HCT116 (cell line): ENCODE data around the gene ADGRA1. TPM values are rescaled to one million over a fixed set of nuclear protein-coding genes. Genes with fewer than 3 reads are reported as not detected.

Source experiments
- ATAC-seq: fragments of 200-7000 bp; cut with Tn5 transposase; 2 replicates; pipeline ENCODE4 v1.9.1; 2020; ENCODE audit warnings: mild to moderate bottlenecking, moderate library complexity
- BruUV-seq: library from RNA; stranded (reverse); fragments of 400-500 nt; replicated peaks from 2 replicates; lab custom pipeline; 2021; lab: Mats Ljungman, UMichigan
- CTCF ChIA-PET: fragments of 300-600 bp; sonication (Branson Sonifier 250); formaldehyde crosslinking; loops from one replicate; lab custom pipeline; 2021; ENCODE audit warnings: antibody characterized with exemption; lab: Charles Lee
- POLR2A ChIA-PET: fragments of 300-600, 350-600 bp; sonication (Branson Sonifier 250); formaldehyde crosslinking; loops from one replicate; lab custom pipeline; 2021; ENCODE audit warnings: antibody characterized with exemption; lab: Charles Lee
- RAD21 ChIA-PET, 2 experiments: fragments of 300-600 bp; sonication (Branson Sonifier 250); formaldehyde crosslinking; loops; one replicate each; lab custom pipeline; 2023; ENCODE audit warnings: low total read pairs in 2 of 2; ENCODE audit not compliant: uncharacterized antibody in 2 of 2, unreplicated experiment in 2 of 2, low non-redundant PET in 1 of 2; lab: Charles Lee
- DNase-seq: peaks from one replicate; pipeline ENCODE4 v3.0.0-alpha.2; 2010; ENCODE audit warnings: low read depth, low spot score
- H2AFZ ChIP-seq: fragments of 200-600 bp; shearing (Covaris generic), sonication (generic); 2 replicates; pipeline ENCODE4 v1.6.1; 2017; ENCODE audit warnings: low read depth, mixed run types, mixed read lengths, antibody characterized with exemption, low read length; ENCODE audit not compliant: poor library complexity, severe bottlenecking
- H3K27ac ChIP-seq: 2 replicates; pipeline ENCODE4 v1.5.1; 2012; ENCODE audit warnings: low read depth, low read length
- H3K27me3 ChIP-seq: fragments of 200-600 bp; sonication (generic); 2 replicates; pipeline ENCODE4 v1.6.1; 2016; ENCODE audit warnings: mixed run types, low read length, mixed read lengths; ENCODE audit not compliant: insufficient read depth
- H3K36me3 ChIP-seq, 2 experiments: fragments of 200-500 bp in 1 of 2; fragments of 200-600 bp in 1 of 2; sonication (Bioruptor generic) in 1 of 2; sonication (generic) in 1 of 2; 2 replicates each; pipeline versions ENCODE4 v1.5.1 to v1.6.1; 2014 to 2016; ENCODE audit warnings: low read length in 2 of 2, inconsistent platforms in 1 of 2, mixed read lengths in 1 of 2, mixed run types in 1 of 2; ENCODE audit not compliant: insufficient read depth in 2 of 2, control insufficient read depth in 1 of 2
- H3K4me1 ChIP-seq, 2 experiments: fragments of 200-600 bp in 1 of 2; sonication (generic) in 1 of 2; 2 replicates each; pipeline versions ENCODE4 v1.5.1 to v1.6.1; 2012 to 2017; ENCODE audit warnings: low read length in 2 of 2, inconsistent platforms in 1 of 2, mild to moderate bottlenecking in 1 of 2, mixed read lengths in 1 of 2, mixed run types in 1 of 2, moderate library complexity in 1 of 2; ENCODE audit not compliant: insufficient read depth in 2 of 2, control insufficient read depth in 1 of 2
- H3K4me2 ChIP-seq: fragments of 200-600 bp; sonication (generic); 2 replicates; pipeline ENCODE4 v1.6.1; 2017; ENCODE audit warnings: mixed run types, low read length, mixed read lengths
- H3K4me3 ChIP-seq, 2 experiments: fragments of 200-600 bp in 1 of 2; sonication (generic) in 1 of 2; replicated peaks in 1 of 2; 2 replicates each; pipeline ENCODE4 v1.5.1; 2011 to 2016; ENCODE audit warnings: low read length in 2 of 2, control low read depth in 1 of 2, low read depth in 1 of 2, mild to moderate bottlenecking in 1 of 2, mixed read lengths in 1 of 2, mixed run types in 1 of 2
- H3K79me2 ChIP-seq: fragments of 200-600 bp; sonication (generic); 2 replicates; pipeline ENCODE4 v1.6.1; 2017; ENCODE audit warnings: mild to moderate bottlenecking, mixed run types, low read length, moderate library complexity, mixed read lengths; ENCODE audit not compliant: insufficient read depth
- H3K9ac ChIP-seq: fragments of 200-600 bp; sonication (generic); 2 replicates; pipeline ENCODE4 v1.6.1; 2016; ENCODE audit warnings: low read length, mixed read lengths
- H3K9me2 ChIP-seq: fragments of 200-600 bp; sonication (generic), shearing (Covaris generic); 2 replicates; pipeline ENCODE4 v1.6.1; 2017; ENCODE audit warnings: mixed run types, mild to moderate bottlenecking, moderate library complexity; ENCODE audit not compliant: insufficient read depth
- H3K9me3 ChIP-seq, 2 experiments: fragments of 200-500 bp in 1 of 2; fragments of 200-600 bp in 1 of 2; sonication (Bioruptor generic) in 1 of 2; sonication (generic) in 1 of 2; 2 replicates each; pipeline ENCODE4 v1.6.1; 2014 to 2017; ENCODE audit warnings: low read length in 2 of 2, mixed read lengths in 2 of 2, inconsistent platforms in 1 of 2, low read depth in 1 of 2, mild to moderate bottlenecking in 1 of 2, mixed run types in 1 of 2, moderate library complexity in 1 of 2; ENCODE audit not compliant: control insufficient read depth in 1 of 2, insufficient read depth in 1 of 2
- H4K20me1 ChIP-seq: fragments of 200-600 bp; sonication (generic), shearing (Covaris generic); 2 replicates; pipeline ENCODE4 v1.6.1; 2017; ENCODE audit warnings: mixed run types, mild to moderate bottlenecking, moderate library complexity; ENCODE audit not compliant: insufficient read depth
- CBX3 ChIP-seq: IDR thresholded peaks from 2 replicates; pipeline ENCODE4 v1.6.1; 2012; ENCODE audit warnings: low read depth
- ELF1 ChIP-seq: IDR thresholded peaks from 2 replicates; pipeline ENCODE4 v1.6.1; 2012; ENCODE audit warnings: low read depth, borderline replicate concordance
- EZH2 ChIP-seq: fragments of 200-600 bp; sonication (generic); IDR thresholded peaks from 2 replicates; pipeline ENCODE4 v1.6.1; 2017; ENCODE audit warnings: antibody characterized with exemption, mixed run types
- EZH2phosphoT487 ChIP-seq: fragments of 200-600 bp; IDR thresholded peaks from 2 replicates; pipeline ENCODE4 v1.6.1; 2018; ENCODE audit warnings: antibody characterized with exemption, borderline replicate concordance
- FOSL1 ChIP-seq: IDR thresholded peaks from 2 replicates; pipeline ENCODE4 v1.6.1; 2012; ENCODE audit warnings: low read depth
- SRF ChIP-seq: IDR thresholded peaks from 2 replicates; pipeline ENCODE4 v1.6.1; 2012; ENCODE audit warnings: low read depth
- TCF7L2 ChIP-seq: IDR thresholded peaks from 2 replicates; pipeline ENCODE4 v1.7.0; 2011; ENCODE audit warnings: borderline replicate concordance, inconsistent platforms; ENCODE audit not compliant: insufficient read depth, insufficient read length; ENCODE audit errors: extremely low read depth
- ZFX ChIP-seq: fragments of 450-650 bp; IDR thresholded peaks from 2 replicates; pipeline ENCODE4 v1.6.1; 2017
- intact Hi-C: fragments of 100-400 bp; cut with micrococcal nuclease; formaldehyde crosslinking; loops from 2 replicates; pipeline ENCODE4 v1.10.0; 2022
- total RNA-seq: library from RNA; stranded (reverse); gene quantifications from one replicate; pipeline ENCODE4 v1.2.1, GENCODE V29; 2021; ENCODE audit not compliant: unreplicated experiment
- TF ChIP-seq, protein P1 (sequence below), 3 experiments: fragments of 200-600 bp in 1 of 3; sonication (generic) in 1 of 3; IDR thresholded peaks in 2 of 3; conservative IDR thresholded peaks in 1 of 3; 2 replicates each; pipeline ENCODE4 v1.5.1; 2012 to 2017; ENCODE audit warnings: low read depth in 2 of 3, low read length in 2 of 3, antibody characterized with exemption in 1 of 3, borderline replicate concordance in 1 of 3, control low read depth in 1 of 3, mild to moderate bottlenecking in 1 of 3, mixed read lengths in 1 of 3, mixed run types in 1 of 3, moderate library complexity in 1 of 3; ENCODE audit not compliant: insufficient read depth in 1 of 3
- TF ChIP-seq, protein P2 (sequence below): IDR thresholded peaks from 2 replicates; pipeline ENCODE4 v1.6.1; 2012

ADGRA1 gene
- total RNA-seq, 1 experiment from 2014 or later: not detected

DNA sequence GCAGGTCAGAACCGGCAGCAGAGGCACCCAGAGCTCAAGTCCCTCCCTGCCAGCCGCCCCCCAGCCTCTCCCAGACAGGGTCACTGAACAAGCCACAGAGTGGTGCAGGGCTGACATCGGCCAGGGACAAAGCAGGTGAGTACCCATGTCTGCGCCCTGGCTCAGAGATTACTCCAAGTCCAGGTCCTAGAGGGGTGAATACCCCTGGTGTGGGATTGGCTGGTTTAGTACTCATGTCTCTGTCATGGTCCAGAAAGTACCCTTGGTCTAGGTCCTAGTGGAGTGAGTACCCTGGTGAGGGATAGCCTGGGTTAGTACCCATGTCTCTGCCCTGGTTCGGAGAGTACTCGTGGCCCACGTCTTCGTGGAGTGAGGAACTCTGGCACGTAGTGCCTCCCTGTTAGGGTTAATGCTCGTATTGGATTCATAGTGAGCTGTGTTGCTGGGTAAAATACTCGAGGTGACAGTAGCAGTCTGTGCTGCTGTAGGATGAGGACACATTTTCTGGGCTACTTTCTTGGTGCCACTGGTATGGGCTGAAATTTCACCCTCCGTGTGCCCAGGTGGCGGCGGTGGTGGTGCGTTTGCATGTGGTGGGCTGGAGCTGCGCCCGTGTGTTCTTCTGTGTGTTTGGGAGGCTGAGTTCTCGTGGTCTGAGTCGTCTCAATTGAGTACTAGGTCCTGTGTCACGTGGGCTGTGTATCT lies 46.8 kb downstream of the ADGRA1 start:
- RAD21 ChIA-PET: no interaction called here

More for the DNA sequence above, 46.8 kb downstream of the ADGRA1 start:
- H3K4me1 ChIP-seq: peaks cover 0 to 2% of the 10 kb centered on the region in 2 experiments; a peak in 1 of 4 replicates
- H3K36me3 ChIP-seq: no peaks in the 10 kb centered on the region
- no peaks in the 10 kb centered on the region for H3K27me3 ChIP-seq
- no TSS peak for BruUV-seq
- no peaks in the 10 kb centered on the region for H3K9me3 ChIP-seq
- DNase-seq: no peak
- H3K4me3 ChIP-seq: no peak overlapping the region
- TF ChIP-seq ELF1 (no peak), EZH2phosphoT487 (no peak), TCF7L2 (no peak), FOSL1 (no peak), ZFX (no peak), SRF (no peak), CBX3 (no peak), EZH2 (no peak)
- TF ChIP-seq, protein P1, sequence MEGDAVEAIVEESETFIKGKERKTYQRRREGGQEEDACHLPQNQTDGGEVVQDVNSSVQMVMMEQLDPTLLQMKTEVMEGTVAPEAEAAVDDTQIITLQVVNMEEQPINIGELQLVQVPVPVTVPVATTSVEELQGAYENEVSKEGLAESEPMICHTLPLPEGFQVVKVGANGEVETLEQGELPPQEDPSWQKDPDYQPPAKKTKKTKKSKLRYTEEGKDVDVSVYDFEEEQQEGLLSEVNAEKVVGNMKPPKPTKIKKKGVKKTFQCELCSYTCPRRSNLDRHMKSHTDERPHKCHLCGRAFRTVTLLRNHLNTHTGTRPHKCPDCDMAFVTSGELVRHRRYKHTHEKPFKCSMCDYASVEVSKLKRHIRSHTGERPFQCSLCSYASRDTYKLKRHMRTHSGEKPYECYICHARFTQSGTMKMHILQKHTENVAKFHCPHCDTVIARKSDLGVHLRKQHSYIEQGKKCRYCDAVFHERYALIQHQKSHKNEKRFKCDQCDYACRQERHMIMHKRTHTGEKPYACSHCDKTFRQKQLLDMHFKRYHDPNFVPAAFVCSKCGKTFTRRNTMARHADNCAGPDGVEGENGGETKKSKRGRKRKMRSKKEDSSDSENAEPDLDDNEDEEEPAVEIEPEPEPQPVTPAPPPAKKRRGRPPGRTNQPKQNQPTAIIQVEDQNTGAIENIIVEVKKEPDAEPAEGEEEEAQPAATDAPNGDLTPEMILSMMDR (IDR thresholded peaks at IDR 0.05 in 2 of 3, conservative IDR thresholded peaks at IDR 0.05 in 1 of 3; ENCODE audit: borderline replicate concordance in 1 of 3, insufficient read depth in 1 of 3, low read depth in 2 of 3, low read length in 2 of 3): no peak
- TF ChIP-seq, protein P2, sequence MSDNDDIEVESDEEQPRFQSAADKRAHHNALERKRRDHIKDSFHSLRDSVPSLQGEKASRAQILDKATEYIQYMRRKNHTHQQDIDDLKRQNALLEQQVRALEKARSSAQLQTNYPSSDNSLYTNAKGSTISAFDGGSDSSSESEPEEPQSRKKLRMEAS: no peak
- ChIA-PET CTCF (no interaction called here), POLR2A (no interaction called here)
- intact Hi-C loops: no loop called here
- H3K79me2 ChIP-seq: no peaks in the 10 kb centered on the region
- no peak overlapping the region for H3K27ac ChIP-seq
- H4K20me1 ChIP-seq: no peaks in the 10 kb centered on the region
- H3K9me2 ChIP-seq: no peaks in the 10 kb centered on the region
- H3K4me2 ChIP-seq: no peak overlapping the region
- H2AFZ ChIP-seq: no peak overlapping the region
- no peak for ATAC-seq
- H3K9ac ChIP-seq: no peak overlapping the region
